Astrocyte (in vitro differentiated cells and primary cell): ENCODE data around the gene CADPS.

Source experiments
- EZH2 ChIP-seq: IDR thresholded peaks from 2 replicates; pipeline ENCODE4 v1.6.1; 2012; ENCODE audit warnings: mild to moderate bottlenecking, low read length, inconsistent platforms; ENCODE audit not compliant: insufficient read depth
- TF ChIP-seq, protein P1 (sequence below): IDR thresholded peaks from 2 replicates; pipeline ENCODE4 v1.5.1; 2011; ENCODE audit warnings: low read depth, mild to moderate bottlenecking, inconsistent platforms, low read length, moderate library complexity; ENCODE audit not compliant: insufficient read depth

DNA sequence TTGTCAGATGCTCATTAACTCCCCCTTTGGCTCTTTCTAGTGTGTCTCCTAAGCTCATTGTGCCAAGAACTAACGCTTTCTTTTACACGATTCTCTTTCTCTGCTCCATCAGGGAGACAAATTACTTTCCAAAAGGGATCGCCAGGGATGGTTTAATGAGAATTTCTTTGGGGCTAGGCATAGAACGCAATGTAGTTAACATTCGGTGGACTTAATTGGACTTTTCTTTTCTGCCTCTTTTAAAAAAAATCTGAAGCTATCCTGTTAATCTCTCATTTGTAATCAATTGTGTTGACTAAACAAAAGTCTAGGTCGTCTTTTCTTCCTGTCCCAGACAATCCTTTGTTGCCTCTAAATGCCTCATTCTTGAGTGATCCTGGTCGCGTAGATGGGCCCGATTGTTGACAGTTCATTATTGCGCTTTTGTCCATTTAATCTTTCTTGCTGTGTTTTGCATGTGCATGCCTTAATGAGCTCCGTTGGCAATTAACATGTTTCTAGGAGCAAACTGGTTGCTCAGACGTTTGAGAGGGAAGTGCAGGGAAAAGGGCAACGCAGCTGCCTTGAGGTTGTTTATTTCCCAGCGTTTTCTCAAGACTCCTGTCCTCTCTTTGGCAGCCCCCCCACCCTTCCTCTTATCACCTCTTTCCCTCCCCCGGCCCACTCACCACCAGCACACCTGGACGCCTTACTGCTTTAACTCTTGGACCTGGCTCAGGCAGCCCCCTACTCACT is 509.7 kb downstream of the CADPS start:
- TF ChIP-seq, protein P1, sequence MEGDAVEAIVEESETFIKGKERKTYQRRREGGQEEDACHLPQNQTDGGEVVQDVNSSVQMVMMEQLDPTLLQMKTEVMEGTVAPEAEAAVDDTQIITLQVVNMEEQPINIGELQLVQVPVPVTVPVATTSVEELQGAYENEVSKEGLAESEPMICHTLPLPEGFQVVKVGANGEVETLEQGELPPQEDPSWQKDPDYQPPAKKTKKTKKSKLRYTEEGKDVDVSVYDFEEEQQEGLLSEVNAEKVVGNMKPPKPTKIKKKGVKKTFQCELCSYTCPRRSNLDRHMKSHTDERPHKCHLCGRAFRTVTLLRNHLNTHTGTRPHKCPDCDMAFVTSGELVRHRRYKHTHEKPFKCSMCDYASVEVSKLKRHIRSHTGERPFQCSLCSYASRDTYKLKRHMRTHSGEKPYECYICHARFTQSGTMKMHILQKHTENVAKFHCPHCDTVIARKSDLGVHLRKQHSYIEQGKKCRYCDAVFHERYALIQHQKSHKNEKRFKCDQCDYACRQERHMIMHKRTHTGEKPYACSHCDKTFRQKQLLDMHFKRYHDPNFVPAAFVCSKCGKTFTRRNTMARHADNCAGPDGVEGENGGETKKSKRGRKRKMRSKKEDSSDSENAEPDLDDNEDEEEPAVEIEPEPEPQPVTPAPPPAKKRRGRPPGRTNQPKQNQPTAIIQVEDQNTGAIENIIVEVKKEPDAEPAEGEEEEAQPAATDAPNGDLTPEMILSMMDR: no peak
- TF ChIP-seq EZH2: no peak
